MM.1S (cell line): ENCODE results near the gene PHLDB1.
"Not testable (repeated sequence)": the region's sequence is repeated elsewhere in the genome, so short reads cannot be mapped to it uniquely, and the experiment has no call there.

ENCODE experiments used
- EZH2 ChIP-seq: fragments of 300-600 bp; sonication (generic); optimal IDR thresholded peaks from 2 replicates; pipeline ENCODE3; 2017; ENCODE audit warnings: low read depth, mild to moderate bottlenecking, antibody characterized with exemption, low read length, mixed read lengths
- TF ChIP-seq, protein P1 (sequence below): fragments of 300-600 bp; sonication (generic); IDR thresholded peaks from 2 replicates; pipeline ENCODE4 v1.5.1; 2016; ENCODE audit warnings: antibody characterized with exemption, low read length, mixed read lengths

GRCh38 chr11:118603709-118604108, 3.7 kb upstream of the PHLDB1 start:
- TF ChIP-seq, protein P1, sequence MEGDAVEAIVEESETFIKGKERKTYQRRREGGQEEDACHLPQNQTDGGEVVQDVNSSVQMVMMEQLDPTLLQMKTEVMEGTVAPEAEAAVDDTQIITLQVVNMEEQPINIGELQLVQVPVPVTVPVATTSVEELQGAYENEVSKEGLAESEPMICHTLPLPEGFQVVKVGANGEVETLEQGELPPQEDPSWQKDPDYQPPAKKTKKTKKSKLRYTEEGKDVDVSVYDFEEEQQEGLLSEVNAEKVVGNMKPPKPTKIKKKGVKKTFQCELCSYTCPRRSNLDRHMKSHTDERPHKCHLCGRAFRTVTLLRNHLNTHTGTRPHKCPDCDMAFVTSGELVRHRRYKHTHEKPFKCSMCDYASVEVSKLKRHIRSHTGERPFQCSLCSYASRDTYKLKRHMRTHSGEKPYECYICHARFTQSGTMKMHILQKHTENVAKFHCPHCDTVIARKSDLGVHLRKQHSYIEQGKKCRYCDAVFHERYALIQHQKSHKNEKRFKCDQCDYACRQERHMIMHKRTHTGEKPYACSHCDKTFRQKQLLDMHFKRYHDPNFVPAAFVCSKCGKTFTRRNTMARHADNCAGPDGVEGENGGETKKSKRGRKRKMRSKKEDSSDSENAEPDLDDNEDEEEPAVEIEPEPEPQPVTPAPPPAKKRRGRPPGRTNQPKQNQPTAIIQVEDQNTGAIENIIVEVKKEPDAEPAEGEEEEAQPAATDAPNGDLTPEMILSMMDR, result not testable (repeated sequence)
- not testable (repeated sequence) for TF ChIP-seq EZH2
